Endometrium (tissue), 2 donors: ENCODE data around the gene COA5.

ENCODE experiments used
- FAIRE-seq: peaks from 2 replicates; lab custom pipeline; 2012; peaks lifted over from hg19 to GRCh38; lab: Jason Lieb, UNC
- donor health status: control.
- donor health status: control.

COA5 gene

GRCh38 chr2:98571796-98572195 is 36.5 kb downstream of the COA5 start:
- FAIRE-seq: no peak

DNA sequence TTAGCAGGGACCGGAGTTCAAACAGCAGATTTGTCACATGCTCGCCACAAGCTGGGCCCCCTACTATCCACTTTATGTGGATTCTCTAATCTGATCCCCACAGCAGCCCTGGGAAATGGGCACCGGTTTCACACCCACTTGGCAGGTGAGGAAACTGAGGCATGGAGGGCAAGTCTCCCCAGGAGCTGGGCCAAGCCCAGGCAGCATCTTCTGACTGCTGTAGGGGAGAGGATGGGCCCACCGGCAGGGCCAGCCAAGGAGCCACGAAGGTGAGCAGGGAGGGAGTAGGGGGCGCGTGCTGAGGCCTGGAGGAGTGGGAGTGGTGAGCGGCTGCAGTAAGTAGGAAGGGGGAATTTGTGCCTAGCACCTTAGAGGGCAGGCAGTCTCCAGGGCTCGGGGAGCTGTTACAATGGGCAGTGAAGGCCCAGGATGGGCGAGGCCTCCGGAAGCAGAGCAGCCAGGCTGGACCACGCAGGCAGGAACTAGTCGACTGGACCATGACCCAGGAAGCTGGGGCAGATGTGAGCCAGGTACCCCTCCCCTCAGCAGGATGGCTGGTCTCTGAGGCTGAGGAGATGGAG is 37.1 kb downstream of the COA5 start:
- no peak for FAIRE-seq

DNA sequence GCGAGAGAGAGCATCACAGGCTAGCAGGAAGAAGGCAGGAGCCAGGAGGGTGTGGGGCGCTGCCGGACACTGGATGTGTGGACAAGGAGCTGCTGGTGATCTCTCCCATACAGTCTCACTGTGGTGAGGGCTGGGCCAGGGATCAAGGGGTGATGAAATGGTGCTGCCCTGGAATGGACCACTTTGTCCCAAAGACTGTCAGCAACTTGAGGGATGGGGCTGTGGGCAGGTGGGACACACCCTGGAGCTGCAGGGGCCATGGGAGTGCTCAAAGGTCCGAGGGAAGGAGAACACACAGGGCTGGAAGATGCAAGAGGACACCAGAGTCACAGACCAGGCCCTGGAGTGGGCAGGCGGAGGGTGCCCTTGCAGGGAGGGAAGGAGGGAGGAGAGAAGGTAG is 38.0 kb downstream of the COA5 start:
- no peak for FAIRE-seq

GRCh38 chr2:98569915-98570314 is 38.4 kb downstream of the COA5 start:
- FAIRE-seq: no peak

DNA sequence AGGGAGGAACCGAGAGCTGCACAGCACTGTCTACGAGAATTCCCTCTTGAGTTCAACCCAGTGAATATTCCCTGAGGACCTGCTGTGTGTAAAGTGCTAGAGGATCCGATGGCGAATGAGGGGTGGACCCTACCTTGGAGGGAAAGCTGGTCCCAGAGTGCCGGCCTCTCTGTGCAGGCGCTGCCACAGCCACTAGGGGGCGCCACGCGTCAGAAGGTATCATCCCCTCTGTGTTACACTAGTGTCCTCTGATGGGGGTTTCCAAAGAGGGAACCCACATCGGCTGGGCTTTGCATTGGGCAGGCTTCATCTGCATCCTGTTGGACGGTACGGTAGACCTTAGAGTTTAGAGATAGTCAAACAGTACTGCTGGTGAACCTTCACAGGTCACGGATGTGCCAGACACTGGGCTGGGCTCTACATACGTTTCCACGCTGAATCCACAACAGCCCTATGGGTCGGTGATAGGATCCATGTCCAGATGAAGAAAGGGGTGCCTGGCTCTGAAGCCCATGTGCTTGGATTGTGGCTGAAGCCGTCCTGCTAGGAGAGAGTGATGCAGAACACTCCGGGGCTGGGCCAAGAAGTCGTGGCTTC is 39.0 kb downstream of the COA5 start:
- FAIRE-seq: no peak

- FAIRE-seq: no peak
Measured at GRCh38 chr2:98568161-98568956, 40.0 kb downstream of the COA5 start.

DNA sequence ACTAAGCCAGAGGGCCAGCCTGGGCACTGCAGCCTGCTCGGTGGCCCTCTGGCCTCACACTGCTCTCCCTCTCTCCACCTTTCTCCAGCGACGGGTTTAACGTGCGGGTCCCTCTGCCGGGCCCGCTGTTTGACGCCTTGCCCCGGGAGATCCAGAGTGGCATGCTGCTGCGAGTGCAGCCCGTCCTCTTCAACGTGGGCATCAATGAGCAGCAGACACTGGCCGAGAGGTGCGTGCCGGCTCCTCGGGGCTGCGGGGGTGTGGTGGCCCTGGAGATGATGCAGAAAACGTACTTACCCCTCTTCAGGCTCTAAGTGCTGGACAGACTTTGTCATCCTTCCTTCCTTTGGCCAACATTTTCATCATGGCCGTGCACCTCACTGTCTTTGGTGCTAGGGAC is 42.4 kb downstream of the COA5 start:
- no peak for FAIRE-seq

GRCh38 chr2:98565286-98565860 is 42.9 kb downstream of the COA5 start:
- FAIRE-seq: no peak

DNA sequence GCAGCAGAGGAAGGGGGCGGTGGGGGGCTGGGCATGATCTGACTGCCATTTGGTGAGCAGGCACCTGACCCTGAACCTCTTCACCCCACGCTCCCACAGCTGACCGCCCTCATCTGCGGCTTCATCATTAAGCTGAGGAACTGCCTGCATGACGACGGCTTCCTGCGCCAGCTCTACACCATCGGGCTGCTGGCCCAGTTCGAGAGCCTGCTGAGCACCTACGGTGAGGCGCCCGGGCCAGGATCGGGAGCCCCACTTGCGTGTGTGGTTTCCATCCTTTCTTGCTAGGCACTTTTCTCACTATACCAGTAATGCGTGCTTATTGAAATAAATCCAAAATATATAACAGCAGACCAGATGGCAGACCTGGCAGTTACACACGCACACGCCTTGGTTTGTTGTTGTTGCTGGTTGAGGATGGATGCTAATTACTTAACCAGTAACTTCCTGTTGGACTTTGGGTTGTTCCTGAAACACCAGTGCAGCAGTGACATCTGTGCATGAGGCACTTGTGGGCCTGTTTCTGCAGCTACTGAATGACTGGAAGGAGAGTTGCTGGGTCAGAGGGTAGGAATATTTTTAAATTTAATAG is 43.7 kb downstream of the COA5 start:
- FAIRE-seq: no peak

- no peak for FAIRE-seq
Measured at GRCh38 chr2:98563394-98563793, 44.9 kb downstream of the COA5 start.

DNA sequence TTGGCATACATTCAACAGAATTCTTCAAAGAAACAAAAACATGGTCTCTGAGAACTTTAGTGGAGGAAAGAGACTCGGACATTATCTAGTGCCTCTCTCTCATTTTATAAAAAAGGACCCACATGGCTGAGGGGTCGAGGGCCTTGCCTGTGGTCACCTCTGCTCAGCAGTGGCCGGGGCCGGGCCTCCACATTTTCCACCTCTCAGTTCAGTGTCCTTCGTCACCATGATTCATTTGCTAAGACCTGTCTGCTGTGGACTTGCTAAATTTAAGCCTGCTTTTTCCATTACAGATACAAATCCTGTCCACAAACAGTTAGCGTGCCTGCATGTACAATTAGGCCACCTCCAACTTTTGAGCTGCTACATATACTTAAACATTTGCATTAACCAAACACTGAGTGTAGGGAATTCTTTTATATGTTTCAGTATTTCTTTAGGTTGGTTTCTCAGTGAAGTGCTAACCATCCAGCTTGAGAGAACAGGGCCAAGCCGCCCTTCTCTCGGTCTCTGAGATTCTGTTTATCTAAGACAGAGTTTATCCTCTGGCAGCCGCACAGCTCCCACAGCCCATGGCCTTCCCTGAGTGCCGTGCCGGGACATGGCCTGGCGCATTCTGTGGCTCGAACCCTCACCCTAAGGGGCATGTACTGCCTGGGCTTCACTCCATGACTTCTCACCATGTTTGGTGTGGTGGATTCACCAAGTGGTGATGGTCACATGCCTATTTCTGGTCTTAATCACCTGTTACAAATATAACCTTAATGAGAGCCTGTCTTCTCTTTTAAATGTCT is 46.2 kb downstream of the COA5 start:
- no peak for FAIRE-seq

- FAIRE-seq: no peak
Measured at GRCh38 chr2:98561018-98561417, 47.3 kb downstream of the COA5 start.

GRCh38 chr2:98560256-98560771 is 48.0 kb downstream of the COA5 start:
- no peak for FAIRE-seq

DNA sequence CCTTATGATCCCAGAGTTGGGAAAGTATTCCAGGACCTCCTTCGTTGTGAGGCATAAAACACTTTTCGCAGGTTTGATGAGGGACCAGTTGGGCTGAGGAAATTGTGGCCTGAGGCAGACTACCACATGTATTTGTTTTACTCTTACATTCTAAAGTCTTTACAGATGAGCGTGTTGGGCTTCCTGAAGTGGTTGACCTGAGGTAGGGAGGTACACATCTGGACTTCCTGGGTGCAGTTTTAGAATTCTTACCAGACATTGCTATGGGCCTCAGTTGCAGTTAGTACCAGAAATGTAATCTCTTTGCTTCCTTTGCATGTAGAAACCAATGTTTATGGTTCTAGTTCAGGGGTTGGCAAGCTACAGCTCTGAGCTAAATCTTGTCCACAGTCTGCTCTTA is 48.7 kb downstream of the COA5 start:
- no peak for FAIRE-seq

DNA sequence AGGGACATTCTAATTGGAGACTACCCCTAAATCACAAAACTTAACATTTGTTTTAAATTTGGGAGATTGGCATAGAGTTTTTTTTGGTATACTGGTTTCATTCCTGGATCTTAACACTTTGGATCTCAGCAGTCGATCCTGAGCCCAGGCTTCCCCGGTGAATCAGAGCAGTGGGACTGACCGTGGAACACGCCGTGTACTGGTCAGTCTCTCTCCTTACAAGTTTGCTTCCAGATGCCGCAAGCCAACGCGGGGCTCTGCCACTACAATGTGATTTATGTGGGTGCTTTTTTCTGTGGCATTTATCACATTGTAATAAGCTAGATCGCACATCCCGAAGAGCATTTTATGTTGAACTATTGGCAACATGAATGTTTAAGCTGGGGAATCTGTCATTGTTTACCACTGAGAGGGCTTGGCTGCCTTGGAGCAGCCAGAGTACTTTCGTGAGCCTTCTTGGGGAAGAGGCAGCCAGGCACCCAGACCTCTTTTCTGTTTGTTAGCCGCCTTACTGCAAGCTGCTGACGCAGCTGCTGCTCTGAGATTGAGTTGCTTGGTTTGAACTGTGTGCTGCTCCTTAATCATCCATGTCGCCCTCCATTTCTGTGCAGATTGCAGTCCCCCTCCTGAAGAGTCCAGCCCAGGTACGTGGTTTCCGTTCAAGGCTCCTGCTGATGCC is 49.3 kb downstream of the COA5 start:
- no peak for FAIRE-seq

- no peak for FAIRE-seq
Measured at GRCh38 chr2:98556344-98557033, 51.8 kb downstream of the COA5 start.

DNA sequence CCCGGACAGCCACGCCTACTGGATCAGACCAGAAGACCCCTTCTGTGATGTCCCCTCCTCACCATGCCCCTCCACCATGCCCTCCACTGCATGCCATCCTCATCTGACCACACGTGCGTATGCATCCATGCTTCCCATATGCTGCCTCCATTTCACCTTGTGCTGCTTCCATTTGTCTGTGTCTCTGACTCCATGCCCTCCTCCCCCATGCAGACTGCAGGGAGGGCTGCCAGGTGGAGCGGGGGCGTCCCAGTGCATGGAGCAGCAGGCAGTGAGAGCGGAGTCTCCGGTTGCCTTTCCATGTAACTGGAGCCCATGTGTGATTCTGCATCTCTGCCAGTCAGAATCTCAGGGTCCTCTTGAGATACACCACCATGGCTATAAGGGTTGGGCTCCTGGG is 52.6 kb downstream of the COA5 start:
- no peak for FAIRE-seq

DNA sequence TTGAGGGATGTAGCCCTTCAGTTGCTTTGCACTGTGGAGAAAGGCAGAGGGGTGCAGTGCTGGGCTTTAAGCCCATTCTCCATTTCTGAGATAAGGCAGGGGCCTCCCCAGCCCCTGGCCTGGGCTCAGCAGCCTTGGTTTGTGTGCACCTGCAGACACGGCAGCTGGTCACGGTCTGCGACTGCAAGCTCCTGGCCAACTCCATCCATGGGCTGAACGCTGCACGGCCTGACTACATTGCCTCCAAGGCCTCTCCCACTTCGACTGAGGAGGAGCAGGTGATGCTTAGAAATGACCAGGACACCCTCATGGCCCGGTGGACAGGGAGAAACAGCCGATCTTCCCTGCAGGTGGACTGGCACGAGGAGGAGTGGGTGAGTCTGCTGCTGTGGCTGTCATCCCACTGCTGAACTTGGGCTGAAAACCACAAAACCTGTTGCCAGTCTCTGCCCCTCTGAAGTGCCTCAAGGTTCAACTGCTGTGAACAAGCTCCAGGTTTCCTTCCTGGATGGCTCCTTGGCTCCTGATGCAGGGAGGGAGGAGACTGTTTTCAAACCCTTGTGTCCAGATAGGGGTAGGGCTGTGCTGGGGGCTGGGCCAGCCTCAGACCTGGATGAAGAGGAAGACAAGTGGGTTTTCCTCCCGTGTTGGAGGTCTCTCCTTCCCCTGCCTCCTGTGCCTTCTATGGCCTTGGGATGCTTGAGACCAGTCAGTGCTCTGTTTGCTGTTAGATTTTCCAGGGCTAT is 54.0 kb downstream of the COA5 start:
- no peak for FAIRE-seq

GRCh38 chr2:98552499-98553179 is 55.7 kb downstream of the COA5 start:
- no peak for FAIRE-seq
